K562 (cell line): Measurements from ENCODE around the gene MEGF9. TPM values are rescaled to one million over a fixed set of nuclear protein-coding genes. Genes with fewer than 3 reads are reported as not detected.

Experiments used
- EHMT2 ChIP-seq: fragments of 450-650 bp; IDR thresholded peaks from 2 replicates; pipeline ENCODE4 v1.6.1; 2018; ENCODE audit warnings: antibody characterized with exemption
- ETV6 ChIP-seq, 3 experiments: fragments of 150-350 bp in 1 of 3; sonication (generic) in 1 of 3; formaldehyde crosslinking in 1 of 3; IDR thresholded peaks; 2 replicates each; pipeline versions ENCODE4 v1.6.1 to v1.8.0; 2014 to 2022; ENCODE audit warnings: borderline replicate concordance in 2 of 3, low read depth in 2 of 3, antibody characterized with exemption in 1 of 3, low read length in 1 of 3, mild to moderate bottlenecking in 1 of 3, missing genetic modification reagents in 1 of 3
- FOXK1 ChIP-seq: sonication (generic); formaldehyde crosslinking; IDR thresholded peaks from 2 replicates; pipeline ENCODE4 v1.8.0; 2022; ENCODE audit warnings: missing genetic modification reagents, mild to moderate bottlenecking, borderline replicate concordance
- HMG20B ChIP-seq: fragments of 250-450 bp; sonication (Bioruptor Pico); IDR thresholded peaks from 2 replicates; pipeline ENCODE4 v1.5.0; 2021; ENCODE audit warnings: mild to moderate bottlenecking
- ILF3 ChIP-seq: fragments of 450-650 bp; IDR thresholded peaks from 2 replicates; pipeline ENCODE4 v1.6.1; 2018; ENCODE audit warnings: antibody characterized with exemption, mild to moderate bottlenecking, moderate library complexity, borderline replicate concordance
- JUNB ChIP-seq: fragments of 450-650 bp; formaldehyde crosslinking; conservative IDR thresholded peaks from 2 replicates; pipeline ENCODE4 v1.4.0; 2020; ENCODE audit warnings: mild to moderate bottlenecking
- KDM4B ChIP-seq, 2 experiments: fragments of 450-650 bp in 1 of 2; sonication (generic) in 1 of 2; IDR thresholded peaks; 2 replicates each; pipeline ENCODE4 v1.6.1; 2016 to 2017; ENCODE audit warnings: borderline replicate concordance in 2 of 2, antibody characterized with exemption in 1 of 2, low read depth in 1 of 2, mild to moderate bottlenecking in 1 of 2
- KDM5B ChIP-seq: fragments of 200-600 bp; sonication (generic); IDR thresholded peaks from 2 replicates; pipeline ENCODE4 v1.6.1; 2012; ENCODE audit warnings: low read depth, mild to moderate bottlenecking, moderate library complexity, low read length, control low read depth, inconsistent platforms; ENCODE audit not compliant: insufficient replicate concordance
- MEIS2 ChIP-seq: fragments of 450-650 bp; IDR thresholded peaks from 2 replicates; pipeline ENCODE4 v1.6.1; 2014; ENCODE audit warnings: mild to moderate bottlenecking; ENCODE audit not compliant: partially characterized antibody
- MTA3 ChIP-seq: fragments of 450-650 bp; formaldehyde crosslinking; IDR thresholded peaks from 2 replicates; pipeline ENCODE4 v1.6.1; 2017; ENCODE audit warnings: mild to moderate bottlenecking, borderline replicate concordance
- NBN ChIP-seq: fragments of 450-650 bp; IDR thresholded peaks from 2 replicates; pipeline ENCODE4 v1.6.1; 2016; ENCODE audit warnings: low read depth, mild to moderate bottlenecking
- NFXL1 ChIP-seq: fragments of 450-650 bp; formaldehyde crosslinking; IDR thresholded peaks from 2 replicates; pipeline ENCODE4 v1.4.0; 2021; ENCODE audit warnings: mild to moderate bottlenecking
- NR2C2 ChIP-seq, 2 experiments: fragments of 200-800 bp in 1 of 2; sonication (Bioruptor generic) in 1 of 2; sonication (generic) in 1 of 2; formaldehyde crosslinking in 1 of 2; IDR thresholded peaks; 2 replicates each; pipeline versions ENCODE4 v1.6.1 to v1.8.0; 2016 to 2022; ENCODE audit warnings: mild to moderate bottlenecking in 1 of 2, missing compliant biosample characterization in 1 of 2, missing genetic modification characterization in 1 of 2, missing genetic modification reagents in 1 of 2
- RFX5 ChIP-seq: IDR thresholded peaks from 2 replicates; pipeline ENCODE4 v1.6.1; 2011; ENCODE audit warnings: low read depth, mild to moderate bottlenecking, improper control_type of control experiment, low read length
- TOE1 ChIP-seq, 2 experiments: fragments of 450-650 bp in 1 of 2; sonication (generic) in 1 of 2; formaldehyde crosslinking in 1 of 2; IDR thresholded peaks; 2 replicates each; pipeline versions ENCODE4 v1.7.1 to v1.8.0; 2016 to 2022; ENCODE audit warnings: borderline replicate concordance in 2 of 2, mild to moderate bottlenecking in 2 of 2, antibody characterized with exemption in 1 of 2, inconsistent platforms in 1 of 2, low read depth in 1 of 2, missing genetic modification reagents in 1 of 2, moderate library complexity in 1 of 2
- ZEB2 ChIP-seq: fragments of 450-650 bp; IDR thresholded peaks from 2 replicates; pipeline ENCODE4 v1.6.1; 2016
- ZNF263 ChIP-seq: sonication (generic); formaldehyde crosslinking; IDR thresholded peaks from 2 replicates; pipeline ENCODE4 v1.8.0; 2022; ENCODE audit warnings: mild to moderate bottlenecking, missing genetic modification reagents, borderline replicate concordance
- ZNF408 ChIP-seq: fragments of 250-450 bp; sonication (Bioruptor Pico); IDR thresholded peaks from 2 replicates; pipeline ENCODE4 v1.4.0; 2020; ENCODE audit warnings: low read depth, mild to moderate bottlenecking, moderate library complexity
- ZNF589 ChIP-seq: fragments of 200-800 bp; sonication (Bioruptor generic); IDR thresholded peaks from 2 replicates; pipeline ENCODE4 v1.6.1; 2016; ENCODE audit warnings: low read depth, missing genetic modification characterization, missing compliant biosample characterization
- ZNF764 ChIP-seq: fragments of 250-450 bp; sonication (Bioruptor Pico); IDR thresholded peaks from 2 replicates; pipeline ENCODE4 v1.4.0; 2020; ENCODE audit warnings: low read depth, mild to moderate bottlenecking, moderate library complexity
- polyA plus RNA-seq, 8 experiments: library from polyadenylated mRNA; depleted of rRNA in 4 of 8; stranded (reverse) in 5 of 8; unstranded in 3 of 8; fragments of >200 nt; fragmentation: Nextera tagmentation in 2 of 8; fragmentation: Illumina TruSeq in 1 of 8; extraction: Ambion mirVana in 2 of 8; extraction: Trizol in 1 of 8; gene quantifications; 2 replicates each; pipeline versions ENCODE4 v1.2.1 to v1.2.3, GENCODE V29; 2011 to 2014; ENCODE audit warnings: inconsistent platforms in 1 of 8, missing spikeins in 1 of 8
- total RNA-seq, 7 experiments: library from RNA; depleted of rRNA in 6 of 7; stranded (reverse); fragments of >200 nt in 6 of 7; fragmentation: Illumina TruSeq in 2 of 7; extraction: Trizol in 2 of 7; gene quantifications; 2 replicates each; pipeline versions ENCODE4 v1.2.1 to v1.2.3, GENCODE V29; 2011 to 2021; ENCODE audit warnings: low replicate concordance in 1 of 7
- TF ChIP-seq, protein P1 (sequence below): IDR thresholded peaks from 3 replicates; pipeline ENCODE4 v1.6.1; 2011; ENCODE audit warnings: borderline replicate concordance, mild to moderate bottlenecking, moderate library complexity; ENCODE audit not compliant: insufficient read length; ENCODE audit errors: extremely low read depth
- TF ChIP-seq, protein P2 (sequence below), 2 experiments: fragments of 450-650 bp; conservative IDR thresholded peaks; 2 replicates each; pipeline ENCODE4 v1.6.1; 2017; ENCODE audit warnings: mild to moderate bottlenecking in 2 of 2, moderate library complexity in 2 of 2

MEGF9 gene
- total and polyA plus RNA-seq, 9 of the 15 experiments (the other 6 are each of a cell fraction or from before 2014, with no cell fraction given) = 2.1 to 6.2 (median 3.8) TPM

DNA sequence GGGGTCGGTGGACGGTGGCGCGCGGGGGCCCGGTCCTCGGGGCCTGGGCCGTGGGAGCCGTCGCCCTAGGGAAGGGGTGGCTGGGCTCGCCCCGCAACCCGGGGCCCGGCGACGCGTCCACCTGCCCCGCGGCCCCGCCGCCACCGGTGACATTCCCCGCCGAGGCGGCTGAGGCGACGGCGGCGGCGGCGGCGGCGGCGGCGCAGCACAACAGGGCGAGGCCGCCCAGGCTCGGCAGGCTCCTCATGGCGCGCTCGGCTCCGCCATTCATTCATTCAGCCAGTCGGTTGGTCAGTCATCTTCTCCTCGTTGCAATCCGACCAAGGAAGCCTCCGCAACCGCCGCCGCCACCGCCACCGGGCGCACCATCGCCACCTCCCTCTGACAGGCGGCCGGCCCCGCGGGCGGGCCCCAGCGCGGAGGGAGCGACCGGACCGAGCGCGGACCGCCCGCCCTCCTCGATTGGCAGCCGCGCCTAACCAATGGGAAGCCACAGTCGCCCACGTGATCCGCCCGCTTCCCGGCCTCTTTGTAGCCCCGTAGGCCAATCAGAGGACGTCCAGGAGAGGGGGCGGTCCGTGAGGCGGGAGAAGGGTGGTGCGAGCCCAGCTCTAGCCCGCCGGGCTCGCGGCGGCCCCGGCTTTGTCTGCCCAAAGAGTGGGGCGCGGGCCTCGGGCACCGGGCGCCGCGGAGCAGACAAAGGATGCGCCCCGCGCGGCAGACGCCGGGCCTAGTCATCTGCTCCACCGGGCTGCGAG lies at the start of gene MEGF9 (continued):
- TF ChIP-seq KDM4B (IDR thresholded peaks at IDR 0.05; ENCODE audit: borderline replicate concordance in 2 of 2, low read depth in 1 of 2) (0 out of 4 replicates have a peak, but pooled peaks of 1 of the 2 experiments have one; percentile 49), RFX5 (no peak), ZNF764 (CRISPR knock-in tag) (no peak), ZNF263 (no peak), ZEB2 (no peak), NBN (no peak), EHMT2 (no peak), MEIS2 (peak; percentile 24), NFXL1 (CRISPR knock-in tag) (no peak), FOXK1 (no peak), KDM5B (peak; percentile 72), NR2C2 (CRISPR knock-in tag; IDR thresholded peaks at IDR 0.05) (no peak), NR2C2 (tag; IDR thresholded peaks at IDR 0.05) (no peak), JUNB (CRISPR knock-in tag) (no peak), TOE1 (IDR thresholded peaks at IDR 0.05; ENCODE audit: borderline replicate concordance) (peak; percentile 86; the same call in 1 of the 2 replicates), TOE1 (CRISPR knock-in tag; IDR thresholded peaks at IDR 0.05; ENCODE audit: borderline replicate concordance, low read depth) (no peak), ETV6 (IDR thresholded peaks at IDR 0.05; ENCODE audit: borderline replicate concordance in 1 of 2, low read depth in 2 of 2, low read length in 1 of 2) (no peak), ETV6 (CRISPR knock-in tag; IDR thresholded peaks at IDR 0.05; ENCODE audit: borderline replicate concordance) (no peak), ZNF589 (CRISPR knock-in tag) (no peak), ILF3 (no peak), HMG20B (CRISPR knock-in tag) (no peak), ZNF408 (CRISPR knock-in tag) (no peak), MTA3 (peak; percentile 42; the same call in 1 of the 2 replicates)
- TF ChIP-seq, protein P1, sequence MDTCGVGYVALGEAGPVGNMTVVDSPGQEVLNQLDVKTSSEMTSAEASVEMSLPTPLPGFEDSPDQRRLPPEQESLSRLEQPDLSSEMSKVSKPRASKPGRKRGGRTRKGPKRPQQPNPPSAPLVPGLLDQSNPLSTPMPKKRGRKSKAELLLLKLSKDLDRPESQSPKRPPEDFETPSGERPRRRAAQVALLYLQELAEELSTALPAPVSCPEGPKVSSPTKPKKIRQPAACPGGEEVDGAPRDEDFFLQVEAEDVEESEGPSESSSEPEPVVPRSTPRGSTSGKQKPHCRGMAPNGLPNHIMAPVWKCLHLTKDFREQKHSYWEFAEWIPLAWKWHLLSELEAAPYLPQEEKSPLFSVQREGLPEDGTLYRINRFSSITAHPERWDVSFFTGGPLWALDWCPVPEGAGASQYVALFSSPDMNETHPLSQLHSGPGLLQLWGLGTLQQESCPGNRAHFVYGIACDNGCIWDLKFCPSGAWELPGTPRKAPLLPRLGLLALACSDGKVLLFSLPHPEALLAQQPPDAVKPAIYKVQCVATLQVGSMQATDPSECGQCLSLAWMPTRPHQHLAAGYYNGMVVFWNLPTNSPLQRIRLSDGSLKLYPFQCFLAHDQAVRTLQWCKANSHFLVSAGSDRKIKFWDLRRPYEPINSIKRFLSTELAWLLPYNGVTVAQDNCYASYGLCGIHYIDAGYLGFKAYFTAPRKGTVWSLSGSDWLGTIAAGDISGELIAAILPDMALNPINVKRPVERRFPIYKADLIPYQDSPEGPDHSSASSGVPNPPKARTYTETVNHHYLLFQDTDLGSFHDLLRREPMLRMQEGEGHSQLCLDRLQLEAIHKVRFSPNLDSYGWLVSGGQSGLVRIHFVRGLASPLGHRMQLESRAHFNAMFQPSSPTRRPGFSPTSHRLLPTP = no peak
- TF ChIP-seq, protein P2, sequence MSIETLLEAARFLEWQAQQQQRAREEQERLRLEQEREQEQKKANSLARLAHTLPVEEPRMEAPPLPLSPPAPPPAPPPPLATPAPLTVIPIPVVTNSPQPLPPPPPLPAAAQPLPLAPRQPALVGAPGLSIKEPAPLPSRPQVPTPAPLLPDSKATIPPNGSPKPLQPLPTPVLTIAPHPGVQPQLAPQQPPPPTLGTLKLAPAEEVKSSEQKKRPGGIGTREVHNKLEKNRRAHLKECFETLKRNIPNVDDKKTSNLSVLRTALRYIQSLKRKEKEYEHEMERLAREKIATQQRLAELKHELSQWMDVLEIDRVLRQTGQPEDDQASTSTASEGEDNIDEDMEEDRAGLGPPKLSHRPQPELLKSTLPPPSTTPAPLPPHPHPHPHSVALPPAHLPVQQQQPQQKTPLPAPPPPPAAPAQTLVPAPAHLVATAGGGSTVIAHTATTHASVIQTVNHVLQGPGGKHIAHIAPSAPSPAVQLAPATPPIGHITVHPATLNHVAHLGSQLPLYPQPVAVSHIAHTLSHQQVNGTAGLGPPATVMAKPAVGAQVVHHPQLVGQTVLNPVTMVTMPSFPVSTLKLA (conservative IDR thresholded peaks at IDR 0.05) = peak; percentile 26 to 71; a peak in 2 of 4 replicates
